Stimulated activated CD8-positive, alpha-beta memory T cell treated with anti-CD3 and anti-CD28 coated beads, Interleukin-2, amount 100 ng/mL, for 1 hour (primary cell): ENCODE results near the gene NEU4.
"Not testable (repeated sequence)": the region's sequence is repeated elsewhere in the genome, so short reads cannot be mapped to it uniquely, and the experiment has no call there.

ENCODE experiments used
- DNase-seq, 2 donors: peaks; one replicate each; pipeline ENCODE4 v3.0.0-alpha.2; 2020; ENCODE audit warnings: low read depth in 2 of 2

Gene NEU4

GRCh38 chr2:241813644-241814392 is 4.8 kb downstream of the NEU4 start:
- no peak for DNase-seq

GRCh38 chr2:241814393-241814642 is 5.3 kb downstream of the NEU4 start:
- DNase-seq = no peak

GRCh38 chr2:241814643-241815476 is 5.9 kb downstream of the NEU4 start:
- no peak for DNase-seq

- DNase-seq = no peak
These were observed 6.8 kb downstream of the NEU4 start for GRCh38 chr2:241815477-241816430.

GRCh38 chr2:241816431-241817121 is 7.6 kb downstream of the NEU4 start:
- DNase-seq = no peak

GRCh38 chr2:241817126-241817820 is 8.3 kb downstream of the NEU4 start:
- DNase-seq = no peak

- DNase-seq = not testable (repeated sequence)
These were observed 8.8 kb downstream of the NEU4 start for GRCh38 chr2:241817821-241818215.

GRCh38 chr2:241818229-241818942 is 9.4 kb downstream of the NEU4 start:
- DNase-seq = no peak

GRCh38 chr2:241818943-241819270 is 9.9 kb downstream of the NEU4 start:
- DNase-seq = no peak

- not testable (repeated sequence) for DNase-seq
These were observed 11.1 kb downstream of the NEU4 start for GRCh38 chr2:241819947-241820624.

GRCh38 chr2:241820625-241821384 is 11.8 kb downstream of the NEU4 start:
- DNase-seq = no peak

GRCh38 chr2:241821460-241822263 is 12.7 kb downstream of the NEU4 start:
- no peak for DNase-seq

GRCh38 chr2:241822264-241822623 is 13.3 kb downstream of the NEU4 start:
- DNase-seq = no peak

GRCh38 chr2:241823531-241824437 is 14.8 kb downstream of the NEU4 start:
- not testable (repeated sequence) for DNase-seq

- no peak for DNase-seq
These were observed 18.4 kb downstream of the NEU4 start for GRCh38 chr2:241827394-241827793.

- DNase-seq = no peak
These were observed 24.2 kb downstream of the NEU4 start for GRCh38 chr2:241833101-241833663.
